Measurements from ENCODE around the gene ARL4D.
A peak's percentile ranks its signal among the peaks of the same experiment; 100 is the strongest.

ARL4D gene

GRCh38 chr17:43377056-43377810 is 21.6 kb upstream of the ARL4D start:
- Mint-ChIP-seq H3K27me3 (no peaks in the 10 kb centered on the region), H3K27ac (no peak overlapping the region), H3K36me3 (ENCODE audit: insufficient read depth) (no peaks in the 10 kb centered on the region), H3K4me3 (no peak overlapping the region), H3K4me1 (ENCODE audit: low read depth in 2 of 2) (peaks cover 0 to 3% of the 10 kb centered on the region in 2 donors), H3K9me3 (peaks cover 0 to 2% of the 10 kb centered on the region in 2 donors)
- no peak for ATAC-seq (replicated peaks)
- no peak for DNase-seq

GRCh38 chr17:43378766-43379165 is 20.0 kb upstream of the ARL4D start:
- H3K4me1 Mint-ChIP-seq (ENCODE audit: low read depth in 2 of 2), result peaks cover 0 to 3% of the 10 kb centered on the region in 2 donors
- peaks cover 0 to 2% of the 10 kb centered on the region in 2 donors for H3K9me3 Mint-ChIP-seq
- ATAC-seq (replicated peaks) (no peak), DNase-seq (no peak)
- no peaks in the 10 kb centered on the region for H3K27me3 Mint-ChIP-seq
- no peak overlapping the region for H3K4me3 Mint-ChIP-seq
- H3K27ac Mint-ChIP-seq, result no peak overlapping the region
- H3K36me3 Mint-ChIP-seq (ENCODE audit: insufficient read depth), result no peaks in the 10 kb centered on the region

GRCh38 chr17:43380307-43380706 is 18.5 kb upstream of the ARL4D start:
- ATAC-seq (replicated peaks) (no peak), DNase-seq (no peak)
- Mint-ChIP-seq H3K27me3 (no peaks in the 10 kb centered on the region), H3K27ac (no peak overlapping the region), H3K36me3 (ENCODE audit: insufficient read depth) (peaks cover 3% of the 10 kb centered on the region), H3K4me3 (no peak overlapping the region), H3K9me3 (peaks cover 0 to 2% of the 10 kb centered on the region in 2 donors), H3K4me1 (ENCODE audit: low read depth in 2 of 2) (peaks cover 0 to 2% of the 10 kb centered on the region in 2 donors)

- ATAC-seq (replicated peaks) (no peak), DNase-seq (no peak)
- Mint-ChIP-seq H3K27ac (no peak overlapping the region), H3K4me3 (no peak overlapping the region), H3K27me3 (no peaks in the 10 kb centered on the region), H3K4me1 (ENCODE audit: low read depth in 2 of 2) (peaks cover 0 to 5% of the 10 kb centered on the region in 2 donors), H3K36me3 (ENCODE audit: insufficient read depth) (peaks cover 3% of the 10 kb centered on the region), H3K9me3 (peaks cover 0 to 2% of the 10 kb centered on the region in 2 donors)
Observed at GRCh38 chr17:43381204-43381603, 17.6 kb upstream of the ARL4D start.

GRCh38 chr17:43381621-43382020 is 17.2 kb upstream of the ARL4D start:
- no peak for ATAC-seq (replicated peaks)
- no peaks in the 10 kb centered on the region for H3K27me3 Mint-ChIP-seq
- no peak overlapping the region for H3K4me3 Mint-ChIP-seq
- no peak for DNase-seq
- H3K27ac Mint-ChIP-seq, result no peak overlapping the region
- peaks cover 0 to 5% of the 10 kb centered on the region in 2 donors for H3K4me1 Mint-ChIP-seq (ENCODE audit: low read depth in 2 of 2)
- peaks cover 0 to 2% of the 10 kb centered on the region in 2 donors for H3K9me3 Mint-ChIP-seq
- H3K36me3 Mint-ChIP-seq (ENCODE audit: insufficient read depth), result peaks cover 3% of the 10 kb centered on the region

GRCh38 chr17:43382776-43383175 is 16.0 kb upstream of the ARL4D start:
- Mint-ChIP-seq H3K4me1 (ENCODE audit: low read depth in 2 of 2) (peaks cover 2 to 13% of the 10 kb centered on the region in 2 donors), H3K27ac (no peak overlapping the region), H3K9me3 (peaks cover 0 to 2% of the 10 kb centered on the region in 2 donors), H3K36me3 (ENCODE audit: insufficient read depth) (peaks cover 3% of the 10 kb centered on the region), H3K4me3 (no peak overlapping the region), H3K27me3 (no peaks in the 10 kb centered on the region)
- no peak for ATAC-seq (replicated peaks)
- no peak for DNase-seq

- Mint-ChIP-seq H3K27ac (no peak overlapping the region), H3K36me3 (ENCODE audit: insufficient read depth) (peaks cover 8% of the 10 kb centered on the region)
Observed at GRCh38 chr17:43383372-43383771, 15.4 kb upstream of the ARL4D start.

GRCh38 chr17:43383826-43384475 is 14.8 kb upstream of the ARL4D start:
- H3K27ac Mint-ChIP-seq, result no peak overlapping the region
- H3K4me1 Mint-ChIP-seq (ENCODE audit: low read depth in 2 of 2), result peaks cover 7 to 14% of the 10 kb centered on the region in 2 donors
- H3K36me3 Mint-ChIP-seq (ENCODE audit: insufficient read depth), result peaks cover 14% of the 10 kb centered on the region
- no peak for ATAC-seq (replicated peaks)
- no peak for DNase-seq
- H3K9me3 Mint-ChIP-seq, result peaks cover 0 to 2% of the 10 kb centered on the region in 2 donors
- H3K27me3 Mint-ChIP-seq, result no peaks in the 10 kb centered on the region
- H3K4me3 Mint-ChIP-seq, result no peak overlapping the region

More at GRCh38 chr17:43383372-43383771, 15.4 kb upstream of the ARL4D start:
- no peak for DNase-seq
- ATAC-seq (replicated peaks), result no peak
- H3K27me3 Mint-ChIP-seq, result no peaks in the 10 kb centered on the region
- H3K9me3 Mint-ChIP-seq, result peaks cover 0 to 2% of the 10 kb centered on the region in 2 donors
- H3K4me1 Mint-ChIP-seq (ENCODE audit: low read depth in 2 of 2), result peaks cover 4 to 13% of the 10 kb centered on the region in 2 donors
- H3K4me3 Mint-ChIP-seq, result no peak overlapping the region

GRCh38 chr17:43384476-43384862 is 14.3 kb upstream of the ARL4D start:
- DNase-seq (no peak), ATAC-seq (replicated peaks) (no peak)
- Mint-ChIP-seq H3K4me1 (ENCODE audit: low read depth in 2 of 2) (peaks cover 11 to 19% of the 10 kb centered on the region in 2 donors), H3K4me3 (no peak overlapping the region), H3K36me3 (ENCODE audit: insufficient read depth) (peaks cover 15% of the 10 kb centered on the region), H3K27ac (no peak overlapping the region), H3K9me3 (peaks cover 0 to 2% of the 10 kb centered on the region in 2 donors), H3K27me3 (no peaks in the 10 kb centered on the region)

- Mint-ChIP-seq H3K36me3 (ENCODE audit: insufficient read depth) (peaks cover 15% of the 10 kb centered on the region), H3K4me1 (ENCODE audit: low read depth in 2 of 2) (peaks cover 17 to 24% of the 10 kb centered on the region in 2 donors), H3K27ac (no peak overlapping the region), H3K4me3 (no peak overlapping the region), H3K27me3 (no peaks in the 10 kb centered on the region), H3K9me3 (peaks cover 0 to 2% of the 10 kb centered on the region in 2 donors)
- DNase-seq, result no peak
- no peak for ATAC-seq (replicated peaks)
Observed at GRCh38 chr17:43385046-43385831, 13.6 kb upstream of the ARL4D start.

GRCh38 chr17:43388359-43389045 is 10.3 kb upstream of the ARL4D start:
- H3K4me3 Mint-ChIP-seq, result peak overlapping the region; percentile 91 to 94
- H3K36me3 Mint-ChIP-seq (ENCODE audit: insufficient read depth), result peaks cover 15% of the 10 kb centered on the region
- no peaks in the 10 kb centered on the region for H3K27me3 Mint-ChIP-seq
- DNase-seq, result peak; percentile 89 to 92 (median 92)
- H3K4me1 Mint-ChIP-seq (ENCODE audit: low read depth in 2 of 2), result peaks cover 17 to 24% of the 10 kb centered on the region in 2 donors
- peak overlapping the region; percentile 97 to 98 for H3K27ac Mint-ChIP-seq
- peak; percentile 68 for ATAC-seq (replicated peaks)
- no peaks in the 10 kb centered on the region for H3K9me3 Mint-ChIP-seq

GRCh38 chr17:43389046-43389947 is 9.5 kb upstream of the ARL4D start:
- ATAC-seq (replicated peaks), result peak; percentile 84
- H3K4me1 Mint-ChIP-seq (ENCODE audit: low read depth in 2 of 2), result peaks cover 20 to 28% of the 10 kb centered on the region in 2 donors
- H3K27me3 Mint-ChIP-seq, result no peaks in the 10 kb centered on the region
- H3K4me3 Mint-ChIP-seq, result peak overlapping the region; percentile 91 to 94
- H3K36me3 Mint-ChIP-seq (ENCODE audit: insufficient read depth), result peaks cover 14% of the 10 kb centered on the region
- H3K9me3 Mint-ChIP-seq, result no peaks in the 10 kb centered on the region
- DNase-seq, result peak; percentile 77 to 84 (median 83)
- H3K27ac Mint-ChIP-seq, result peak overlapping the region; percentile 97 to 98

Data from effector memory CD8-positive, alpha-beta T cell (primary cell).